ENCODE data around the gene PLEKHO2. TPM values are rescaled to one million over a fixed set of nuclear protein-coding genes. Genes with fewer than 3 reads are reported as not detected.

PLEKHO2 gene
- polyA plus RNA-seq, 1 of the 3 experiments (the other 2 are of a cell fraction): 7.8 TPM

GRCh38 chr15:64895285-64896065 is 53.8 kb downstream of the PLEKHO2 start:
- Histone ChIP-seq H3K9me3 (no peaks in the 10 kb centered on the region), H3K27ac (ENCODE audit: low read depth in 2 of 2, low read length in 1 of 2) (no peak overlapping the region), H2AFZ (ENCODE audit: low read depth) (peak overlapping the region; percentile 59; the same call in 1 of the 2 replicates), H3K36me3 (replicated peaks in 1 of 2; ENCODE audit: control insufficient read depth in 1 of 2, insufficient read depth in 2 of 2, low read length in 1 of 2) (peaks cover 0 to 3% of the 10 kb centered on the region in 2 experiments), H3K9me2 (no peaks in the 10 kb centered on the region), H3F3A (replicated peaks; ENCODE audit: insufficient read depth) (no peaks in the 10 kb centered on the region), H3K27me3 (ENCODE audit: insufficient read depth) (no peaks in the 10 kb centered on the region), H3K79me2 (ENCODE audit: insufficient read depth) (no peaks in the 10 kb centered on the region), H4K20me1 (ENCODE audit: insufficient read depth) (no peaks in the 10 kb centered on the region), H3K4me2 (peak overlapping the region; percentile 58), H3K4me3 (ENCODE audit: low read depth in 2 of 2, low read length in 1 of 2) (no peak overlapping the region), H3K4me1 (ENCODE audit: control insufficient read depth in 1 of 2, insufficient read depth in 2 of 2, low read depth in 1 of 2, low read length in 1 of 2) (peaks cover 6 to 31% of the 10 kb centered on the region in 2 experiments; a peak in 3 of 4 replicates), H3K9ac (no peak overlapping the region)
- WGBS (ENCODE audit: low lambda C conversion rate): 79% methylated on average over 5 of the region's 6 CpGs
- CTCF ChIA-PET: no interaction called here
- DNase-seq: no peak
- no peak for TF ChIP-seq GATA2 (CRISPR knock-in tag; IDR thresholded peaks at IDR 0.05)
- TF ChIP-seq MEF2A (IDR thresholded peaks at IDR 0.05; ENCODE audit: borderline replicate concordance, low read depth): no peak
- no peak for TF ChIP-seq USF1 (IDR thresholded peaks at IDR 0.05; ENCODE audit: borderline replicate concordance, low read depth)
- TF ChIP-seq RFX5 (IDR thresholded peaks at IDR 0.05; ENCODE audit: low read length): no peak
- TF ChIP-seq RCOR1 (IDR thresholded peaks at IDR 0.05; ENCODE audit: low read length): no peak
- no peak for TF ChIP-seq ZBTB33 (IDR thresholded peaks at IDR 0.05; ENCODE audit: borderline replicate concordance, low read depth)
- TF ChIP-seq NFIC (IDR thresholded peaks at IDR 0.05; ENCODE audit: borderline replicate concordance): no peak
- TF ChIP-seq USF2 (IDR thresholded peaks at IDR 0.05; ENCODE audit: borderline replicate concordance, low read depth, low read length): no peak
- TF ChIP-seq EZH2phosphoT487 (IDR thresholded peaks at IDR 0.05; ENCODE audit: borderline replicate concordance, low read depth): no peak
- TF ChIP-seq POLR2AphosphoS5 (IDR thresholded peaks at IDR 0.05; ENCODE audit: low read depth, low read length): no peak
- TF ChIP-seq CHD2 (IDR thresholded peaks at IDR 0.05; ENCODE audit: low read length, partially characterized antibody): no peak
- TF ChIP-seq ELF1 (IDR thresholded peaks at IDR 0.05): no peak
- no peak for TF ChIP-seq TAF1 (IDR thresholded peaks at IDR 0.05; ENCODE audit: borderline replicate concordance, low read depth, low read length)
- no peak for TF ChIP-seq RAD21 (IDR thresholded peaks at IDR 0.05; ENCODE audit: low read length)
- TF ChIP-seq EP300 (IDR thresholded peaks at IDR 0.05; ENCODE audit: borderline replicate concordance in 1 of 2, low read depth in 1 of 2, low read length in 1 of 2): no peak
- no peak for TF ChIP-seq TCF12 (IDR thresholded peaks at IDR 0.05)
- TF ChIP-seq MAX (IDR thresholded peaks at IDR 0.05; ENCODE audit: low read depth): no peak
- no peak for TF ChIP-seq FOSL2 (IDR thresholded peaks at IDR 0.05; ENCODE audit: borderline replicate concordance, low read depth)
- TF ChIP-seq JUND (IDR thresholded peaks at IDR 0.05): no peak
- POLR2A ChIA-PET: no interaction called here
